ENCODE results near the gene SDCCAG8.

The SDCCAG8 gene

DNA sequence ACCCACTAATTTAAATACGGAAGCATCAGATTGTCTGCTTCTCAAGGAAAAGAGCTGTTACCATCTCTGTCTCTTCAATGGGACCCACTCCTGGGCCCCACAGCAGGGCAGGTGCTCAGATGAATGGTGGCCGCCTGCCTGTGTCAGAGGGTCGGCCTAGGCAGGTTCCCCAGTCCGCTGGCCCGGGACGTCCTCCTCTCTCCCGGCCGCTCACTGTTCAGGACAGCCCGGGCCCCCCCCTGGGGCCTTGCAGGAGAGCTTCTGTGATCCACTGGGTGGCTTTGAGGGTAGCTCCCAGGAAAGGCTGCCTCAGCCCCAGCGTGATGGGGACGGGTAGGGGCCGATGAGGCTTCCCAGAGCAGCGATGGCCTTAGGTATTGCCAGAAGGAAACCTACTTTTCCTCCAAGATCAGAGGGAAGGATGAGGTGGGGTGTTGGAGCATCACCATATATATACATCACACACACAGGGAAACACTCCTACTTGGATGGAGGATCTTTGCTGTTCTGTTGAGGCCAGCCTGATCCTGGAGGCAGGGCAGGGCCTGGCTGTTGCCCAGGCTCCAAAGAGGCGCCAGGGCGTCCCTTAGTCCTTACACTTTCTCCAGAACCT, 231.3 kb downstream of the SDCCAG8 start:
- no peak for DNase-seq (ENCODE audit: low read depth, low spot score)
- Histone ChIP-seq H3K4me3 (no peak overlapping the region), H3K9ac (ENCODE audit: insufficient read length) (no peak overlapping the region), H3K36me3 (ENCODE audit: insufficient read depth, low read length) (no peaks in the 10 kb centered on the region), H3K27ac (no peak overlapping the region), H3K9me3 (ENCODE audit: low read depth, low read length) (no peaks in the 10 kb centered on the region)
- TF ChIP-seq POLR2AphosphoS5 (IDR thresholded peaks at IDR 0.05; ENCODE audit: borderline replicate concordance, low read depth, low read length) (no peak), FOXP2 (optimal IDR thresholded peaks at IDR 0.05; ENCODE audit: control extremely low read depth, extremely low read length, insufficient read depth) (no peak), EZH2 (IDR thresholded peaks at IDR 0.05) (no peak)

DNA sequence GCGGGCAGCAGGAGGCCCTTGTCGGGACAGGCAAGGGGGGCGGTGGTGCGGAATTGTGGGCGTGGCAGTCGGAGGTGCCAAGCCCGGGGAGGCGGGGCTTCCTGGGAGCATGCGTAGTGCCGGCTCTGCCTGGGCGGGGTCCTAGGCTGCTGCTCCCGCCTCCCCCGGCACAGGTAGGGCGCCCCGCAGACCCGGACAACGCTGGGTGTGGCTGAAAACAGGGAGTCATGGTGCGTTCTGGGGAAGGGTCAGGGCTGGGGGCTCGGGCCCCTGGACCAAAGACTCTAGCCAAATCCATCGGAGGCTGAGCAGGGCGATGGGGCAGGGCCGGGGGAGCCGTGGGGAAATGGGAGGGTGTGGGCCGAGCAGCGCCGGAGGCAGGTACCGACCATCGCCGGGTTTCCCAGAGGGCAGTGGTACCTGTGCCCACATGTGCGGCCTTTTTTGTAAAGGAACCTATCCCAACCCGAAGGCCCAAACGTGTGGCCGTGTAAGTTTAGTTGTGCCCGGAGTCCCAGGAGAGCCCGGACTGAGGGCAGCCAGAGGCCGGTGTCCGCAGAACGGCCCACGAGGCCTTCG, 231.9 kb downstream of the SDCCAG8 start:
- no peak for DNase-seq (ENCODE audit: low read depth, low spot score)
- TF ChIP-seq EZH2 (IDR thresholded peaks at IDR 0.05) (no peak), POLR2AphosphoS5 (IDR thresholded peaks at IDR 0.05; ENCODE audit: borderline replicate concordance, low read depth, low read length) (no peak), FOXP2 (optimal IDR thresholded peaks at IDR 0.05; ENCODE audit: control extremely low read depth, extremely low read length, insufficient read depth) (no peak)
- Histone ChIP-seq H3K4me3 (no peak overlapping the region), H3K36me3 (ENCODE audit: insufficient read depth, low read length) (no peaks in the 10 kb centered on the region), H3K9me3 (ENCODE audit: low read depth, low read length) (no peaks in the 10 kb centered on the region), H3K27ac (no peak overlapping the region), H3K9ac (ENCODE audit: insufficient read length) (no peak overlapping the region)

DNA sequence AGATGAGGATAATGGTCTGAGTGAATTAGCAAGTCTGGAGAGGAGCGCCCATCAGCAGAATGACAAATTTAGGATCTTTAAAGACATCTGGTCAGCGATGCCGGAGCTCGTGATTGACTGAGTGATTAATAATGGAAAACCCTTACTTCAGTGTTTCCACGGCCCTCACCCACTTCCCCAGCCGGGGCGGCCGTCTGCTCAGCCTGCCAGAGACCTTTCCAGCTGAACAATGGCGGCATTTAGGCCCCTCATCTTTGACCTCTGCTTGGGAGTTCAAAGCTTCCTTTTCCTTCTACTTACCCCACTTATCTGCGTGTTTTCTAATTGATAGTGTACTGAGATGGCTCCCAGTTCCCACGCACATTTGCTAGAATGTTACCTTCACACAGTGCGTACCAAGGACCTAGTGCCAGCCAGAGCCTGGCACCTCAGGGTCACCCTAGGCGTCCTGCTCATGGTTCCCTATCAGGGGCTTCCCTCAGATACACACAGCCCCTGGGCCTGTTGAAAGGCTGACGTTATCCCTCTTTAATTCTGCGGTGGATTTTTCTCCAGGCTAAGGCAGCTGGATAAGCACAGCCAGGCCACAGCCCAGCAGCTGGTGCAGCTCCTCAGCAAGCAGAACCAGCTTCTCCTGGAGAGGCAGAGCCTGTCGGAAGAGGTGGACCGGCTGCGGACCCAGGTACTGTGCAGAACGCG, 232.8 kb downstream of the SDCCAG8 start:
- no peaks in the 10 kb centered on the region for H3K9me3 ChIP-seq (ENCODE audit: low read depth, low read length)
- H3K27ac ChIP-seq, result no peak overlapping the region
- no peaks in the 10 kb centered on the region for H3K36me3 ChIP-seq (ENCODE audit: insufficient read depth, low read length)
- no peak overlapping the region for H3K9ac ChIP-seq (ENCODE audit: insufficient read length)
- no peak overlapping the region for H3K4me3 ChIP-seq
- DNase-seq (ENCODE audit: low read depth, low spot score), result no peak
- TF ChIP-seq POLR2AphosphoS5 (IDR thresholded peaks at IDR 0.05; ENCODE audit: borderline replicate concordance, low read depth, low read length), result no peak
- TF ChIP-seq EZH2 (IDR thresholded peaks at IDR 0.05), result no peak
- no peak for TF ChIP-seq FOXP2 (optimal IDR thresholded peaks at IDR 0.05; ENCODE audit: control extremely low read depth, extremely low read length, insufficient read depth)

DNA sequence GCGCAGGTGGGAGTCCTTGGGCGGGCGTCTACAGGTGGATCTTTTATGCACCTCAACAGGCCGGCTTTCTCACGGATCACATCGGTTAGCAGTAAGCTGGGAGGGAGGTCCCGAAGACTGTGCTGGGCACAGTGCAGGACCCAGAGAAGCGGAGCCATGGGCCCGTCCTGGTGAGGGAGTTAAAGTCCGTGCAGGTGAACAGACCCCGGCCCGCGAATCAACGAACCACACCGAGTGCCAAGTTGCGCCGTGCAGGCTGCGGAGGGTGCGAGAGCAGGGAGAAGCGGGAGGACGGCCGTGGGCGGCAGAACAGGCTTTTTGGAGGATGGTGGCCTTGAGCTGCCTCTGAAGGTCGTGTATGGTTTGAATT, 233.3 kb downstream of the SDCCAG8 start:
- TF ChIP-seq FOXP2 (optimal IDR thresholded peaks at IDR 0.05; ENCODE audit: control extremely low read depth, extremely low read length, insufficient read depth) (no peak), POLR2AphosphoS5 (IDR thresholded peaks at IDR 0.05; ENCODE audit: borderline replicate concordance, low read depth, low read length) (no peak), EZH2 (IDR thresholded peaks at IDR 0.05) (no peak)
- Histone ChIP-seq H3K27ac (no peak overlapping the region), H3K9me3 (ENCODE audit: low read depth, low read length) (no peaks in the 10 kb centered on the region), H3K4me3 (no peak overlapping the region), H3K9ac (ENCODE audit: insufficient read length) (no peak overlapping the region), H3K36me3 (ENCODE audit: insufficient read depth, low read length) (no peaks in the 10 kb centered on the region)
- DNase-seq (ENCODE audit: low read depth, low spot score), result no peak

DNA sequence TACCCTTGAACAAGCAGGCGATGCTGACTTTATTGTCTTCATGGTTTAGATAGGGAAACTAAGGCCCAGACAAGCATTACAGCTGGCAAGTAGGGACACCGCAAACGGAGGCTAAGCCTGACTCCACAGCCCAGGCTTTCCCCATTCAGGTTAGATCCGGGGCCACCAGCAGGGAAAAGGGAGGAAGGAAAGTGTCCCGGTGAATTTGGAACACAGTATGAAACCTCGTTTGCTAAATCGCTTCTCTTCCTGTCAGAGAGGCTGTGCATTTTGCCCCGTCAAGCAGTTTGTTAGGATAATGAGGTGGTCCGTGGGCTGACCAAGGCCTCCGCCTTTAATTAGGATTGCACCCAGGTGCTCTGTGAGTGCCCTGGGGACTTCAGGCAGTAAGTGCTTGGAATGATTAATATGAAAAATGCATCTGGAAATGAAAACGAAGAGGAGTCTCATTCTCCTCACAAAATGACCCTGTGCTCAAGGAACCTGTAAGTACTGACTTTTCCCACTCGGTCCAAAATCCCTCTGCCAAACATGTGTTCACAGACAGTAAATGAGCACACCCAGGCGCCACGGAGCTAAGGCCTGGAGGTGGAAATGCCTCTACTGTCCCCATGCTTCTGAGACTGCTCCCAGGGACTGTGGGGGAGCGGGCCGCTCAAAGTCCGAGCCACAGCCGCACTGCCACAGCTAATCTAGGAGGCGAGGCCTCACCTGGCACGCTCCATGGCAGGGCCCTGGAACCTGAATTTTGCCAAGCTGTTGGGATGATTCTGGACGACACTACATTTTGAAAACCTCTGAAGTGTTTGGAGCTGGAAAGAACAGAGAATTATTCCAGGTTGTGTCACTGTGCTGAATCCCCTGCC, 234.1 kb downstream of the SDCCAG8 start:
- Histone ChIP-seq H3K9me3 (ENCODE audit: low read depth, low read length) (no peaks in the 10 kb centered on the region), H3K4me3 (no peak overlapping the region), H3K27ac (no peak overlapping the region), H3K9ac (ENCODE audit: insufficient read length) (no peak overlapping the region), H3K36me3 (ENCODE audit: insufficient read depth, low read length) (no peaks in the 10 kb centered on the region)
- TF ChIP-seq EZH2 (IDR thresholded peaks at IDR 0.05) (no peak), POLR2AphosphoS5 (IDR thresholded peaks at IDR 0.05; ENCODE audit: borderline replicate concordance, low read depth, low read length) (no peak), FOXP2 (optimal IDR thresholded peaks at IDR 0.05; ENCODE audit: control extremely low read depth, extremely low read length, insufficient read depth) (no peak)
- DNase-seq (ENCODE audit: low read depth, low spot score), result no peak

DNA sequence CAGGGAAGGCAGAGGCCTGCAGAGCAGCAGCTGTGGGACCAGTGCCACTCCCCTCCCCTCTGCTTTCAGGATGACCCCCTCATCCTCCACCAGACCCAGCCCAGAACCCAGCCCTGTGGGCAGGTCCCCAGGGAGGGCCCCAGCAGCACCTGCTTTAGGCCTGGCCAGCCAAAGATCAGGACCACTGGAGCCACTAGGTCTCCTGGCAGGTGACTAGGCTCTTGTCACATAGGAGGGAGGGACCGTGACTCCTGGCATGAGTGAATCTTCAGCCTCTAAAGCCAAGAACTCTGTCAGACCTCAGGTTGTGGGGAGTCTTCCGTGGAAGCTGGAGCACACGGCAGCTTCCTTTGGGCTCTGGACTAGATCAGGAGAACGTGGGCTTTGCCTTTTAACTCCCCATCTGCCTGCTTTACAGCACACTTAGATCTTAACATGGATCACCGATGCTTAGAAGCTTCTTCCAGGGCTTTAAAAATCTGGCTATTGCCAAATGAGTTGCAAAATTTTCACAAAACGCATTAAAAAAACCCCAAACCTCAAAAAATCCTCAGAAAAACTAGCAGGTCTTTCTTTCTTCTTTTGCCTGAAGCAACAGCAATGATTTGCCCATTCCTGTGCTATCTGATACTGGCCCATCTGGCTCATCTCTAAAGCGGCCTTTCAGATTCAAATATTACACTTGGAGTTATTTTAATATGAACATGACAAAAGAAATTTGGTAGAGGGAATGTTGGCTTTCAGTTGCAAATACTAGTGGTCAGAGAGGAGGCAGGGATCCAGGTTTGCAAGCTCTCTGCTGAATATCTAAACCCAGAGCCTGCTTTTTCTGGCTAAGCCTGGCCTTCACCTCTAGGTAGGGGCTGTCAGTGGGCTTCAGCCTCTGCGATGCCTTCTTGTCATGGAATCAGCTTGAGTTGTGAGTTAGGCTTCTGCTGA, 235.2 kb downstream of the SDCCAG8 start:
- DNase-seq (ENCODE audit: low read depth, low spot score), result no peak
- Histone ChIP-seq H3K9ac (ENCODE audit: insufficient read length) (no peak overlapping the region), H3K9me3 (ENCODE audit: low read depth, low read length) (no peaks in the 10 kb centered on the region), H3K4me3 (no peak overlapping the region), H3K36me3 (ENCODE audit: insufficient read depth, low read length) (no peaks in the 10 kb centered on the region), H3K27ac (no peak overlapping the region)
- TF ChIP-seq POLR2AphosphoS5 (IDR thresholded peaks at IDR 0.05; ENCODE audit: borderline replicate concordance, low read depth, low read length) (no peak), EZH2 (IDR thresholded peaks at IDR 0.05) (no peak), FOXP2 (optimal IDR thresholded peaks at IDR 0.05; ENCODE audit: control extremely low read depth, extremely low read length, insufficient read depth) (no peak)

All from SK-N-MC (cell line).